Thyroid gland (tissue), 4 donors: ENCODE data around the gene ATR.

ENCODE experiments used
- CTCF ChIP-seq, 6 experiments: fragments of 200-600 bp in 3 of 6; fragments of 450-650 bp in 3 of 6; sonication (generic) in 3 of 6; IDR thresholded peaks; one replicate each; pipeline ENCODE4 v1.5.1; 2016 to 2019; ENCODE audit warnings: antibody characterized with exemption in 6 of 6, mild to moderate bottlenecking in 2 of 6, inconsistent platforms in 1 of 6, moderate library complexity in 1 of 6
- POLR2A ChIP-seq, 2 donors: fragments of 450-650 bp; IDR thresholded peaks; one replicate each; pipeline ENCODE4 v1.6.1; 2017; ENCODE audit warnings: antibody characterized with exemption in 2 of 2, mild to moderate bottlenecking in 2 of 2, moderate library complexity in 1 of 2

- no peak for TF ChIP-seq CTCF (IDR thresholded peaks at IDR 0.05)
- no peak for TF ChIP-seq POLR2A (IDR thresholded peaks at IDR 0.05)
Observed at GRCh38 chr3:142460689-142461088, 117.8 kb downstream of the ATR start.
